Mesenteric fat pad (tissue), 1 donor: Measurements from ENCODE around the gene SYT12. TPM values are rescaled to one million over a fixed set of nuclear protein-coding genes. Genes with fewer than 3 reads are reported as not detected.

ENCODE experiments used
- DNase-seq: peaks from one replicate; pipeline ENCODE4 v3.0.0-alpha.2; 2020; ENCODE audit warnings: low spot score
- total RNA-seq: library from RNA; stranded (reverse); fragmentation: NEBNext Ultra II Directional; extraction: Animal tissue kit (Norgen Biotek cat#: 25700); gene quantifications from one replicate; pipeline ENCODE4 v1.2.1, GENCODE V29; 2021
- donor health status: DM: yes; HTN: yes; CAD: no.

Gene SYT12
- total RNA-seq, 1 donor from 2014 or later: 3.1 TPM

DNA sequence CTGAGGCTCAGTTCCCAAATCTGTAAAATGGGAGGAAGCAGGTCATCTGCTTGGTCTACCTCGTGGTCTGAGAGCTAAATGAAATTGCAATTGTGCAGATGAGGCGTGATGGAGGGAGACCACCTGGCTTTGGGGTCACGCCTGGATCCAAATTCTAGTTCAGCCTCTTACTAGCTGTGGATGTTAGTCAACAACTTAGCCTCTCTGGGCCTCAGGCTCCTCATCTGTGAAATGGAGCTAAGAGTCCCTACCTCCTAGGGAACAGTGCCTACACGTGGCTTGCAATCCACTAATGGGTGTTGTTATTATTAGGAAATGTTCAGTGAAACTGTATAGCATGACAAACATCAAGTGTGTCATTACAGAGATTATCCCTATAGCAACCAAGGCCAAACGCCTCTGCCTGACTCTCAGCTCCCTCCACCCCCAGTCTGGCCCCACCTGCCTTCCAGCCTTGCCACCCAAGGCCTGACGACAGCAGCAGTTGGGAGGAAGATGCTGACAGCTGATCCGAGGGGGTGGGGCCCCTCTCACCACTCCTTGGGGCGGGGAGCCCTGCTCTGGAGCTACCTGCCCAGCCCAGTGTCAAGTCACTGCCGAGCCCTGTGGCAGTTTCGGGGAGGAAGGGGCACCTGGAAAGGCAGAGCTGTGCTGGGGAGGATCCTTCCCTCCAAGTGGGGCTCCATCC, 32.0 kb downstream of the SYT12 start:
- DNase-seq: no peak

DNA sequence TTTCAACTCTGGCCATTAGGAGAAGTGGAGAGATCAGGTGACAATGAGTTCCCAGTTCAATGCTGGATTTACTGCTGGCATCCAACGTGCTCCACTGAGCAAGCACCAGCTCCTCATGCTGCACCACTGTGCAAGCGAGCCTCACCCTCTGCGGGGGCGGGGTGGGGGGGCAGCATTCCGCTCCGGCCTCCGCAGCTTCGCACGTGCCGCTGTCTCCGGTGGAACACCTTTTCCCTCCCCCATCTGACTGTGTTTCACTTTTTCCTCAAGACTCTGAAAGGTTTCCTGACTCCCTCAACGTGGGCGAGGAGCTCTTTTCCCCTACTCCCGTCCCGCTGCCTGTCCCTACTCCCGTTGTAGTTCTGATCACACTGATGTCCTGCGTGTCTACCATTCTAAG, 32.9 kb downstream of the SYT12 start:
- DNase-seq: no peak

DNA sequence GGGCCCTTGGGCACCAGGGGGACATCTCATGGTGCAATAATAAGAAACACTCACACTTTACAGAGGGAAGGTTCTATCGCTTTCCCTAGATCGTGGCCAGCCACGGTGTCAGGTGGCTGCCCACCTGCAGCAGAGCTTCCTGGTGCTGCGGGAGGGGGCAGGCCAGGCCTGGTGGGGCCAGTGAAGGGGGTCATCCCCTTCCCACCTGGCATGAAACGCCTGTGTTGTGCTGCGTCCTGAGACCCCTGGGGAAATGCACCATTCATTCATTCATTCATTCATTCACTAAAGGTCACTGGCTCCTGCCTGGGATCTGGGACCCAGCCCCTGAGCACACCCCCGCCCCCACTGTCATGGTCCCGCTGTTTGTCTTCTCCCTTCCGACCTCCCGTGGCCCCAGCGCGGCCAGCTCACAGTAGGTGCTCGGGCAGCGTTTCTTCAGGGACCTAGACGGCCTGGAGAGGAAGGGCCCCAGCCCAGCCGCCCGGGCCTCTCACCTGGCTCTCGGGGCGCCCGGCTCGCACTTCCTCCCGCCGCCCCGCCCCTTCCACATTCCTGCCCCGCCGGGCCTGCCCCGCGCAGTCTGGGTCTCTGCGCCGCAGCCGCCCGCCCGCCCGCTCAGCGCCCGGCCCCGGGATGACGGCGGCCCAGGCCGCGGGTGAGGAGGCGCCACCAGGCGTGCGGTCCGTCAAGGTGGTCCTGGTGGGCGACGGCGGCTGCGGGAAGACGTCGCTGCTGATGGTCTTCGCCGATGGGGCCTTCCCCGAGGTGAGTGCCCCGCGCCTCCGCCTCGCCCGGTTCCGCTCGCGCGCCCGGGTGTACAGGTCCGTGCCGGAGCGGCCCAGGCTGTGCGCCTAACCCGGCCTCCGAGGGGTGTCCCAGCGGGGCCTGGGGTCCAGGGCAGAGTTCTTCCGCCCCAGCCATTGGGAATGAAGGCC, 33.6 kb downstream of the SYT12 start, which contains the start of gene RHOD:
Gene RHOD (plus strand): TSS at position 581 of the 938 bp plus-strand sequence. CDS start 56 bp downstream, at position 637.
- DNase-seq: no peak

DNA sequence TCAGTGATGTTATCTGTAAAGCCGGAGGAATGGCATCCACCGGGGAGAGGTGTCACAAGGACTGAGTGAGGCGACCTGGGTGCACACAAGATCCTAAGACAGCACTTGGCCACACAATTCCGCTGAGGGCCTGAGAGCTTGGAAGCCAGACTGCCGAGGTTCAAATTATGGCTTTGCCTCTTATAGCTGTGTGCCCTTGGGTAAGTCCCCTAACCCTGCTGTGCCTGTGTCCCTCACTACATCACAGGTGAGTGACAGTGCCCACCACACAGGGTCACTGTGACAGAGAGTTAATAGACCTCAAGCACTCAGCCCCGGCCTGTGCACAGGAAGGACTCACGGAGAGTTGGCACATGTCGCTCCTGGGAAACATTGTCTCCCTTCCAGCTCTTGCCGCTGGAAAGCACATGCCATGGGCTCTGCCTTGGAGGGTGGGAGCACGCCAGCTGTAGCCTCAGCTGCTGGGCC, 34.3 kb downstream of the SYT12 start:
- no peak for DNase-seq

DNA sequence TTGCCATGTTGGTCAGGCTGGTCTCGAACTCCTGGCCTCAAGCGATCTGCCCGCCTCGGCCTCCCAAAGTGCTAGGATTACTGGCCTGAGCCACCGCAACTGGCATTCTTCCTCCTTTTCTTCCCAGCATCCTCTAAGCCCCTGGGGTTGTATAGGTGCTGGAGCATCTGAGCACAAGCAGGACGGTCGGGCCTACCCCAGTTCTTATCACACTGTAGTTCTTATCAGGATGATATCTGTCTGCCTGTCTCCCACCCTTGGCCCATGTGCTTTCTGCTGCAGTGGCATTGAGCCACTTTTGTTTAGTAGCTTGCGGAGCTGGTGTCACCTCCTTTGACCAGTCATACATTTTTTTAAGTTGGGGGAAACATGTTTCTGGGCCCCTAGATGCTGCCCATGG, 35.6 kb downstream of the SYT12 start:
- DNase-seq: no peak

DNA sequence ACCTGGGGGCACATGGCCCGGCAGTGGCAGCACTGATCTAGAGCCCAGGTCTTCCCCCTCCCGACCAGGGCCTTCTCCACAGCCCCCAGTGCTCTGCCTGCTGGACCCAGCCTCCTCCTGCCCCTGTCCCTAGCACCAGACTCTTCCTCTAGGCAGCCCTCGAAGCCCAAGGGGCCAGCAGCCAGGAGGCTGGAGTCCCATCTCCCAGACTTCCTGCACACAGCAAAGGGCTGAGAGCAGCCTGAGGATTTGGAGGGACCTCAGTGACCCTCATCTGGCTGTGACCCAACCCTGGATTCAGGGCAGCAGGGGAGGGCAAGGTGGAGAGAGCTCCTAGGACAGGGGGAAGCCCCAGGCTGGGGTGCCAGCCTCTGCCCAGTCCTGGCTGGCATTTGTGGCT, 36.7 kb downstream of the SYT12 start:
- DNase-seq: no peak

DNA sequence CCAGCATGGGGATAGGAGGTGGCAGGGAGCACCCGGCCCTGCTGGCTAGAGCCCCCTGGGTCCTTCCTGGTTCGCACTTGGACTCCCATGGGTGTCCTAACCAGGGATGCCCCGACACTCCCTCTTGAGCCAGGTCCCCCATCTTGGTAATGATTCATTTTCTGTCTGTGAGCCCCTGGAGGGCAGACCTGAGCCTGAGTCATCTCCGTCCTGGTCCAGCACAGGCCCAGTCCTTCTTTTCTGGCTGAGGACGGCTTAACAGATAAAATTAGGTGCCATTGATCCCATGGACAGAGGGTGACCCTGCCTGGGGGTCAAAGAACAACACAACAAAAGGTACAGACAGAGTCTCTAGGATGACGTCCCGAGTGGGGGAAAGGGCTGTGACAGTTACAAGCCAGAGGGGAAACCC, 37.2 kb downstream of the SYT12 start:
- DNase-seq: no peak

DNA sequence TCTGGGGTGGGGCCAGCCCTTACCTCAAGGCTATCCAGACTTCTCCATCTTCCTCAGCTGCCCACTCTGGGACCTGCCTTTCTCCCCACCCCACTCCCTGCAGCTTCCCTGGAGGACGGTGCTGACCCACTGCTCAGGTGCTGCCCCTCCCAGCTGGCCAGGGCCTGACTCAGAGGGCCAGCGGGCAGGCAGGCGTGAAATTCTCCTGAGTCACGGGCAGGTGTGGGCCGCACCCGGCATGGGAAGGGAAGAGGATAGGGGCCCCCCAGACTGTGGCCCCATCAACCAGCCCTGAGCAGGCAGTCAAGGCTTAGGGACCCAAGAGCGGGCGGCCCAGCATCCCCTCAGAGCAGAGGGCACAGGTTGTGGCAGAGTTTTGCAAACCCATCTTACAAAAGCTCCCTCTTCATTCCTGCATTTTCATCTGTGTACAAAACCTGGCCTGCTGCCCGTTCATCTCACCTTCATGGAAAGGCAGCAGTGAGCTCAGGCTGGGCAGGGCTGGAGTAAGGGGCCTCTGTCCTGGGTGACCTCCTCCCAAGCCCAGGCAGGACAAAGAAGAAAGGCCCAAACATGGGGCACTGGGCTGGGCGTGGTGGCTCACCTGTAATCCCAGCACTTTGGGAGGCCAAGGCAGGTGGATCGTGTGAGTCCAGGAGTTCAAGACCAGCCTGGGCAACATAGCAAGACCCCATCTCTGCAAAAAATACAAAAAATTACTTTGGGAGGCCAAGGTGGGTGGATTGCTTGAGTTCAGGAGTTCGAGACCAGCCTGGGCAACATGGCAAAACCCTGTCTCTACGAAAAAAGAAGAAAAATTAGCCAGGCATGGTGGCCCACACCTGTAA, 39.8 kb downstream of the SYT12 start:
- DNase-seq: no peak

DNA sequence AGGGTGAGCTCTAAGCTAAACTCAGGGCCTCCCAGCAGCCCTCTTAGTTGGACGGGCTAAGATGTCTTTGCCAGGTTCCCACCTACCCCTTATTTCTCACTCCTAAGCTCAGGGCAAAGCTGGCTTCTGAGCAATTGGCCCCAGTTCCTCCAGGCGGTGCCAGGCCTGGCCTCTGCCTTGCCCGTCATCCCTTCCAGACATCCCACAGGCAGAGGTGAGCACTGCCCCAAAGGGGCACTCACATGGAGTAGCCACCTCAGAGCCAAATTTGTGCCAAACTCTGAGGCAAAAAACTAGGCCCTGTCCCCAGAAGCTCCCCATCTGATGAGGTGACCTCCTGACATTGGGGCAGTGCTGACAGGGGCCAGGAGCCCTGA, 43.4 kb downstream of the SYT12 start:
- DNase-seq: no peak

DNA sequence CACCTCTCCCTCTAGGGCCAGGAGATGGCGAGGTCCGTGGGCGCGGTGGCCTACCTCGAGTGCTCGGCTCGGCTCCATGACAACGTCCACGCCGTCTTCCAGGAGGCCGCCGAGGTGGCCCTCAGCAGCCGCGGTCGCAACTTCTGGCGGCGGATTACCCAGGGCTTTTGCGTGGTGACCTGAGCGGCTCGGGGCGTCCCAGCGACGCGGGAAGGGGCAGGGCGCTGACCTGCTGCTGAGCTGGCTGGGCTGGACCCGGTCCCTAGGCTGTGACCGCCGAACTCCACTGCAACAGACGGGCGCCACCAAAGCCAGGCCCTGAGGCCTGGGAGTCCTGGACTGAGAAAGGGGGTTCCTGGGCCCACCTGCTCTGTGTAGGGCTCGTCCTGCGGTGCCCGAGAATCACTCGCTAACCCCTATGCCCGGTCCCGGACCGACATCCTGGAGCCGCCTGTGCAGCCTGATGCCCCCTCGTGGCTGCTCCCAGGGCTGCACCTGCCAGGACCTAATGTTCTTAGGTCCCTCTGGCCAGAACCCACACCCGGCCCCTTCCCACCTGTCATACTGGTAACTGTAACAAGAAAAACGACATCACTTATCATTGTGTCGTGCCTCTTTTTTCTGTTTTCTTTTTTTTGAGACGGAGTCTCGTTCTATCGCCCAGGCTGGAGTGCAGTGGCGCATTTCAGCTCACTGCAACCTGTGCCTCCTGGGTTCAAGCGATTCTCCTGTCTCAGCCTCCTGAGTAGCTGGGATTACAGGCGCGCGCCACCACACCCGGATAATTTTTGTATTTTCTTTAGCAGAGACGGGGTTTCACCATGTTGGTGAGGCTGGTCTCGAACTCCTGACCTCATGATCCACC, 48.7 kb downstream of the SYT12 start:
- no peak for DNase-seq

DNA sequence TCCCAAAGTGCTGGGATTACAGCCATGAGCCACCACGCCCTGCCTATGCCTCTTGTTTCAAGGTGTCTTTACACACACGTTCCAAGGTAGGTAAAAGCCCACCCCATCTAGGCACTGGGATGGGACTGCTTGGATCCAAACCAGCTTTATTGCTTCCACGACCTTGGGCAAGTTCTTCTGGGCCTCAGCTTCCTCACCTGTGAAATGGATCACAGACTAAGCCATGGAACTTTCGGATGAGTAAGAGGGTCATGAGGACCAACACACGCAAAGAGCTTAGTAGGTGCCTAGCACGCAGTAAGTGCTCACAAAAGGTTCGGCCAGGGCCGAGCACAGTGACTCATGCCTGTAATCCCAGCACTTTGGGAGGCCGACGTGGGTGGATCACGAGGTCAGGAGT, 49.4 kb downstream of the SYT12 start:
- DNase-seq: no peak

DNA sequence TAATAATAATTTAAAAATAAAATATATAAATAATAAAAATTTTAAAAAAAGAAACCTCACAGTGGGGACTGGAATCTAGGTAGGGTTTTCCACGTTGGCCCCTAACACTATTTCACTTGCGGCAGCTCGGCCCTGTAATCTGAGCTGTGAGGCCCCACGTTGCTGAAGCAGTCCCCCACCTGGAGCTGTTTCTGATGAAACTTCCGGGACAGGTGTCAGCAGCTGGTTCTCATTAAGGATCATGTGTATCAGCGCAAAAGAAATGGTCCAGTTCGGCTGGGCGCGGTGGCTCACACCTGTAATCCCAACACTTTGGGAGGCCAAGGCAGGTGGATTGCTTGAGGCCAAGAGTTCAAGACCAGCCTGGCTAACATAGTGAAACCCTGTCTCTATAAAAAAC, 51.0 kb downstream of the SYT12 start:
- no peak for DNase-seq

DNA sequence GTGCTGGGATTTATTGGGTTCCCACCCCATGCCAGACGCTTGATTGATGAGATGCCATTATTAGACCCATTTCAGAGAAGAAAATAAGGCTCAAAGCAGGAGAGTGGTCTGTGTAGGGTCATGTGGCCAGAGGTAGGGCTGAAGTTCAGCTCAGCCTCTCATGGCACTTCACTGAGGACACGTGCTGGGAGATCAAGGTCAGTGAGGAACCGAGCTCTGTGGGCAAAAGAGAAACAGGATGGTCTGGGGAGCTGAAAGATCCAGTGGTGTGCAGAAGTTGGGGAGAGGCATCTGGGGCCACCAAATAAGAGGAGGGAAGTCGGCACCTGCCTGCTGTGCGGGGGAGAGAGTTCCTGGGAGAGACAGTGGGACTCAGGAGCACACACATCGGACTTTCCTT, 53.3 kb downstream of the SYT12 start:
- DNase-seq: no peak

DNA sequence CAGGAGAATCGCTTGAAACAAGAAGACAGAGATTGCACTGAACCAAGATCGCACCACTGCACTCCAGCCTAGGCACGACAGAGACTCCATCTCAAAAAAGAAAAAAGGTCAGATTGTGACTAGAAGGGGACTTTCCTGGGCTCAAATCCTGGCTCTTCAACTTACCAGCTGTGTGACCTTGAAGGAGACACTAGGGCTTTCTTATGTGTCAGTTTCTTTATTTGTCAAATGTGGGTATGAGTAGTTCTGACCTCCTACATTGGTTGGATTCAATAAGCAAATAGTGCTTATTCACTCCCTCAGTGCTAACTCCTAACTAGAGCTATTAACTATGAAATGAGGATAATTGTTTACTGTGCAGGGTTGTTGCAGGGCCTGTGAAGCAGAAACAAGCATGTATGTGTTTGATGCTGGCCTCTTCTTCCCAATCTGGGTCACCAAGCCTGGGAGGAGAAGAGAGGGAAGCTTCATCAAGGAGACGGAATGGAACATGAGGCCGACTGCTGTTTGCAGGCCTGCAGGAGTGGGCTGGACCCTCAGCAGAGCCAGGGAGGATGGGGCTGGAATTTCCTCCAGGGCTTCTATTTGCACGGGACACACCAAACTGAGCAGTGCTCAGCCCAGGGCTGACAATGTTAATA, 56.3 kb downstream of the SYT12 start:
- no peak for DNase-seq

DNA sequence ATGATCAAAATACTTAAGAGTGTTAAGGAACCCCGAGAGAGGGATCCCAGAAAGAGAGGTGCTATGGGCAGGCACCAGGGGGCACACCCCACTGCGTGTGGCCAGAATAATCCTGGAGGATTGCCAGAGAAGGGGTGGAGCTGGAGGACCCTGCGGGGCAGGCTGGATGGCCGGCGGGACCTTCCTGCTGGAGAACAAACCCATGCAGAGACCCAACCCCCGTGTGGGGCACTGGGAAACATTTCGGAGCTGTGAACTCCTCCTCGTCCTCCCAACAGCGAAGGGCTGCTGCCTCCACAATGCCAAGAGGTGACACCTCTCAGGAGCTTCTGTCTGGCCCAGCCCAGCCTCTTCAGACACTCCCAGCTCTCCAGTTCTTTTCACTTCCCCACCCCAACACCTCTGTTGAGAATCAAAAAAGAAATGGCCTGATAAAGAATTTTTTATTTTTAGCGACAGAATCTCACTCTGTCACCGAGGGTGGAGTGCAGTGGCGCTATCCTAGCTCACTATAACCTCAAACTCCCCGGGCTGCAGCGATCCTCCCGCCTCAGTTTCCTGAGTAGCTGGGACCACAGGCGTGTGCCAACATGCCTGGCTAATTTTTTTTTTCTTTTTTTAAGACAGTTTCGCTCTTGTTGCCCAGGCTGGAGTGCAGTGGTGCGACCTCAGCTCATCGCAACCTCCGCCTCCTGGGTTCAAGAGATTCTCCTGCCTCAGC, 59.3 kb downstream of the SYT12 start:
- no peak for DNase-seq

DNA sequence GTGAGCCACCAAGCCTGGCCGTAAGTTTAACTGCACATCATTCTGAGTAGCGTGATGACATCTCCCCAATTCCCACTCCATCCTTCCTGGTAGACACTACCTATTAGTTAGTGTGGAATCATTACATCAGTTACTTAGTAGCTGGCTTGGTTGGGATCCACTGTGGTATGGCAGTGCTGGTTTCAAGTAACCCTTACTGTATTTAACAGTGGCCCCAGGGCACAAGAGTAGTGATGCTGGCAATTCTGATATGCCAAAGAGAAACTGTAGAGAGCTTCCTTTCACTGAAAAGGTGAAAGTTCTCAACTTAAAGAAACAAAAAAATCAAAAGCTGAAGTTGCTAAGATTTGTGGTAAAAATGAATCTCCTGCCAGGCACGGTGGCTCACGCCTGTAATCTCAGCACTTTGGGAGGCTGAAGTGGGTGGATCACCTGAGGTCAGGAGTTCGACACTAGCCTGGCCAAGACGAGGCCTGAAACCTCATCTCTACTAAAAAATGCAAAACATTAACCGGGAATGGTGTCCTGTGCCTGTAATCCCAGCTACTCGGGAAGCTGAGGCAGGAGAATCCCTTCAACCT, 60.9 kb downstream of the SYT12 start:
- DNase-seq: no peak

DNA sequence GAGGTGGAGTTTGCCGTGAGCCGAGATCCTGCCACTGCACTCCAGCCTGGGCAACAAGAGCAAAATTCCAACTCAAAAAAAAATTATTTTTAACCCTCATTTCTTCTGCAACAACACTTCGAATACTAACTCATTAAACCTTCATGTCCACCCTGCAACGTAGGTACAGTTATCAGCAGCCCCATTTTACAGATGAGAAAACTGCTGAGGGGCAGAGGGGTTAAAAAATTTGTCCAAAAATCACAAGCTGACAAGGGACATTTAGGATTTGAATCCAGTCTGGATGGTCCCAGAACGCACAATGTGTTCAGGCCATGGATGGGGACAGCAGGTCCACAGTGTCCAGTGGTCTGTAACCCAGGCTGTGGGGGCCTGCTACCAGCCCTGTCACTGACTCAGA, 62.7 kb downstream of the SYT12 start:
- no peak for DNase-seq

DNA sequence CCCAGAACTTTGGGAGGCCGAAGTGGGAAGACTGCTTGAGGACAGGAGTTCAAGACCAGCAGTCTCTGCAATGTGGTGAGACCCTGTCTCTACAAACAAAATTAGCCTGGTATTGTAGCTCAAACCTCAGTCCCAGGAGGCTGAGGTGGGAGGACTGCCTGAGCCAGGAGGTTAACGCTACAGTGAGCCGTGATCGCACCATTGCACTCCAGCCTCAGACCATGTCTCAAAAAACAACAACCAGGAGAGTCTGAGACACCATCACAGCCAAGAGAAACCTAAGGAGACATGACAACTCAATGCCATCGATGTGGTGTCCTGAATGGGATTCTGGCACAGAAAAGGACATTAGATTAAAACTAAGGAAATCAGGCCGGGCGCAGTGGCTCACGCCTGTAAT, 67.8 kb downstream of the SYT12 start:
- DNase-seq: no peak

DNA sequence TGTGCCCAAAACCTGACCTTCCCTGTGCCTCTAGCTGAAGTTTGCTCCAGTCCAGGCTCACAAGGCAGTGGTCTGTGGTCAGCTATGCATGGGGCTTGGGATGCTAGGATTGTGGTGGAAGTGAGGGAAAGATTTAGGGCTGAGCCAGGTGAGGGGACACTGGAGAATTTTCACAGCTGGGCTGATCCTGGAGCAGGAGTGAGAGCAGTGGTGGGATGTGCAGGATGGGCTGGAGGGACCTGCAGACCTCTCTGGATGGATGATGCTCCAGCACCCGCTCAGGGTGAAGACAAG, 72.2 kb downstream of the SYT12 start:
- no peak for DNase-seq
